K562 (cell line): ENCODE data around the gene MTOR. TPM values are rescaled to one million over a fixed set of nuclear protein-coding genes. Genes with fewer than 3 reads are reported as not detected.

Experiments used
- ZBTB40 ChIP-seq, 2 experiments: fragments of 450-650 bp in 1 of 2; sonication (generic) in 1 of 2; formaldehyde crosslinking in 1 of 2; IDR thresholded peaks; 2 replicates each; pipeline versions ENCODE4 v1.7.1 to v1.9.0; 2016 to 2022; ENCODE audit warnings: inconsistent platforms in 1 of 2, mild to moderate bottlenecking in 1 of 2, missing genetic modification reagents in 1 of 2
- polyA plus RNA-seq, 8 experiments: library from polyadenylated mRNA; depleted of rRNA in 4 of 8; stranded (reverse) in 5 of 8; unstranded in 3 of 8; fragments of >200 nt; fragmentation: Nextera tagmentation in 2 of 8; fragmentation: Illumina TruSeq in 1 of 8; extraction: Ambion mirVana in 2 of 8; extraction: Trizol in 1 of 8; gene quantifications; 2 replicates each; pipeline versions ENCODE4 v1.2.1 to v1.2.3, GENCODE V29; 2011 to 2014; ENCODE audit warnings: inconsistent platforms in 1 of 8, missing spikeins in 1 of 8
- total RNA-seq, 7 experiments: library from RNA; depleted of rRNA in 6 of 7; stranded (reverse); fragments of >200 nt in 6 of 7; fragmentation: Illumina TruSeq in 2 of 7; extraction: Trizol in 2 of 7; gene quantifications; 2 replicates each; pipeline versions ENCODE4 v1.2.1 to v1.2.3, GENCODE V29; 2011 to 2021; ENCODE audit warnings: low replicate concordance in 1 of 7

The MTOR gene
- total and polyA plus RNA-seq, 9 of the 15 experiments (the other 6 are each of a cell fraction or from before 2014, with no cell fraction given), result 11.4 to 71.4 (median 52.2) TPM

GRCh38 chr1:11138029-11138428 lies 124.3 kb downstream of the MTOR start (continued):
- TF ChIP-seq ZBTB40 (IDR thresholded peaks at IDR 0.05), result no peak
- no peak for TF ChIP-seq ZBTB40 (CRISPR knock-in tag; IDR thresholded peaks at IDR 0.05)
